GM21786 (cell line): ENCODE measurements around the gene TXNL1.
"Not testable (repeated sequence)": the region's sequence is repeated elsewhere in the genome, so short reads cannot be mapped to it uniquely, and the experiment has no call there.

ENCODE experiments used
- ATAC-seq: cut with Tn5 transposase; IDR thresholded peaks from one replicate; pipeline ENCODE4 v1.9.1; 2021; ENCODE audit not compliant: unreplicated experiment

TXNL1 gene

GRCh38 chr18:56572267-56572666 lies 66.1 kb downstream of the TXNL1 start:
- ATAC-seq = not testable (repeated sequence)

- ATAC-seq = no peak
These were observed 67.4 kb downstream of the TXNL1 start for GRCh38 chr18:56570978-56571377.

GRCh38 chr18:56569416-56569815 lies 69.0 kb downstream of the TXNL1 start:
- ATAC-seq = no peak

- no peak for ATAC-seq
These were observed 69.4 kb downstream of the TXNL1 start for GRCh38 chr18:56568986-56569385.

- no peak for ATAC-seq
These were observed 72.6 kb downstream of the TXNL1 start for GRCh38 chr18:56565551-56566345.

- no peak for ATAC-seq
These were observed 73.3 kb downstream of the TXNL1 start for GRCh38 chr18:56565046-56565445.

GRCh38 chr18:56563568-56563967 lies 74.8 kb downstream of the TXNL1 start:
- no peak for ATAC-seq

GRCh38 chr18:56562479-56562878 lies 75.9 kb downstream of the TXNL1 start:
- no peak for ATAC-seq

GRCh38 chr18:56560992-56561391 lies 77.4 kb downstream of the TXNL1 start:
- no peak for ATAC-seq

- no peak for ATAC-seq
These were observed 79.3 kb downstream of the TXNL1 start for GRCh38 chr18:56559044-56559443.

GRCh38 chr18:56556907-56557306 lies 81.5 kb downstream of the TXNL1 start:
- no peak for ATAC-seq

GRCh38 chr18:56550121-56550520 lies 88.3 kb downstream of the TXNL1 start:
- no peak for ATAC-seq
